HepG2 (cell line): ENCODE measurements around the gene RDH11. TPM values are rescaled to one million over a fixed set of nuclear protein-coding genes. Genes with fewer than 3 reads are reported as not detected.

Source experiments
- ATAC-seq: fragments of 200-7000 bp; cut with Tn5 transposase; 3 replicates; pipeline ENCODE4 v1.9.1; 2020; ENCODE audit warnings: mild to moderate bottlenecking, moderate library complexity
- BruUV-seq: library from RNA; stranded (reverse); fragments of 400-500 nt; replicated peaks from 2 replicates; lab custom pipeline; 2021; lab: Mats Ljungman, UMichigan
- CTCF ChIA-PET: fragments of 300-600 bp; formaldehyde crosslinking; extraction: SDS; loops from one replicate; lab custom pipeline; 2021; ENCODE audit warnings: low total read pairs, inconsistent platforms, low intra/inter-chr PET ratio; lab: Yijun Ruan, JAX
- POLR2A ChIA-PET: fragments of 350-600 bp; sonication (Branson Sonifier 250); formaldehyde crosslinking; loops from one replicate; lab custom pipeline; 2020; ENCODE audit warnings: antibody characterized with exemption, inconsistent platforms; lab: Yijun Ruan, JAX
- DNase-seq: peaks from one replicate; pipeline ENCODE4 v3.0.0-alpha.2; 2015; ENCODE audit warnings: low spot score
- FAIRE-seq: peaks from 3 replicates; lab custom pipeline; 2011; peaks lifted over from hg19 to GRCh38; lab: Jason Lieb, UNC
- H2AFZ ChIP-seq: one replicate; pipeline ENCODE4 v1.6.1; 2011; ENCODE audit warnings: low read length, inconsistent platforms
- H3K27ac ChIP-seq: fragments of 300-600 bp; 3 replicates; pipeline ENCODE4 v1.8.0; 2011; ENCODE audit warnings: mixed run types, mild to moderate bottlenecking, mixed read lengths, low read length, inconsistent platforms; ENCODE audit not compliant: insufficient read depth; ENCODE audit errors: extremely low read length
- H3K27me3 ChIP-seq, 2 experiments: fragments of 200-600 bp in 1 of 2; 2 replicates in 1 of 2; 3 replicates in 1 of 2; pipeline versions ENCODE4 v1.6.0 to v1.8.0; 2011; ENCODE audit warnings: low read length in 2 of 2, mild to moderate bottlenecking in 2 of 2, moderate library complexity in 2 of 2, inconsistent platforms in 1 of 2; ENCODE audit not compliant: insufficient read depth in 2 of 2, control insufficient read depth in 1 of 2
- H3K36me3 ChIP-seq, 2 experiments: fragments of 200-600 bp in 1 of 2; replicated peaks in 1 of 2; 2 replicates in 1 of 2; 3 replicates in 1 of 2; pipeline versions ENCODE4 v1.5.1 to v1.8.0; 2011; ENCODE audit warnings: low read length in 2 of 2, inconsistent platforms in 1 of 2; ENCODE audit not compliant: insufficient read depth in 2 of 2, control insufficient read depth in 1 of 2
- H3K4me1 ChIP-seq: 2 replicates; pipeline ENCODE4 v1.5.1; 2012; ENCODE audit warnings: low read length, inconsistent platforms; ENCODE audit not compliant: insufficient read depth
- H3K4me2 ChIP-seq: 2 replicates; pipeline ENCODE4 v1.6.0; 2011; ENCODE audit warnings: low read depth, low read length, inconsistent platforms
- H3K4me3 ChIP-seq, 3 experiments: fragments of 200-600 bp in 1 of 3; sonication (generic), shearing (Covaris generic) in 1 of 3; replicated peaks in 1 of 3; 2 replicates each; pipeline ENCODE4 v1.5.1; 2011 to 2016; ENCODE audit warnings: low read length in 3 of 3, inconsistent platforms in 2 of 3, low read depth in 2 of 3, mild to moderate bottlenecking in 2 of 3, control low read depth in 1 of 3, mixed read lengths in 1 of 3; ENCODE audit not compliant: insufficient read depth in 1 of 3
- H3K79me2 ChIP-seq: one replicate; pipeline ENCODE4 v1.6.1; 2011; ENCODE audit warnings: low read length, inconsistent platforms; ENCODE audit not compliant: insufficient read depth
- H3K9ac ChIP-seq: 2 replicates; pipeline ENCODE4 v1.6.0; 2011; ENCODE audit warnings: mild to moderate bottlenecking, low read depth, low read length, inconsistent platforms; ENCODE audit not compliant: insufficient read depth
- H3K9me3 ChIP-seq: 2 replicates; pipeline ENCODE4 v1.5.1; 2012; ENCODE audit warnings: mild to moderate bottlenecking, low read length
- H4K20me1 ChIP-seq: 2 replicates; pipeline ENCODE4 v1.6.0; 2011; ENCODE audit warnings: inconsistent platforms, mild to moderate bottlenecking, low read length, moderate library complexity; ENCODE audit not compliant: insufficient read depth
- CEBPG ChIP-seq: IDR thresholded peaks from 2 replicates; pipeline ENCODE4 v1.6.1; 2016
- MTA1 ChIP-seq: sonication (generic); formaldehyde crosslinking; IDR thresholded peaks from 2 replicates; pipeline ENCODE4 v1.4.0; 2020; ENCODE audit warnings: missing genetic modification reagents, mild to moderate bottlenecking, borderline replicate concordance
- in situ Hi-C: cut with HindIII; loops from 2 replicates; pipeline ENCODE4 v1.10.0; 2017; ENCODE audit warnings: low pct_unique_long_range_greater_than_20kb; ENCODE audit not compliant: extremely low pct_ligation_motif_present
- intact Hi-C: fragments of 100-400 bp; cut with micrococcal nuclease; formaldehyde crosslinking; loops from one replicate; pipeline ENCODE4 v1.10.0; 2022; ENCODE audit not compliant: unreplicated experiment
- polyA plus RNA-seq, 8 experiments: library from polyadenylated mRNA; depleted of rRNA in 3 of 8; stranded (reverse) in 7 of 8; unstranded in 1 of 8; fragments of >200 nt; fragmentation: Illumina TruSeq in 4 of 8; extraction: Trizol in 4 of 8; gene quantifications; 2 replicates each; pipeline versions ENCODE4 v1.2.1 to v1.2.3, GENCODE V29; 2011 to 2016; ENCODE audit warnings: low read depth in 4 of 8, missing spikeins in 1 of 8, mixed read lengths in 1 of 8; ENCODE audit not compliant: insufficient read depth in 1 of 8
- total RNA-seq, 5 experiments: library from RNA; depleted of rRNA; stranded (reverse); fragments of >200 nt; fragmentation: Illumina TruSeq; extraction: Trizol; gene quantifications; 2 replicates each; pipeline ENCODE4 v1.2.3, GENCODE V29; 2016; ENCODE audit warnings: low read depth in 1 of 5
- TF ChIP-seq, protein P1 (sequence below): sonication (generic); formaldehyde crosslinking; IDR thresholded peaks from 2 replicates; pipeline ENCODE4 v1.4.0; 2020; ENCODE audit warnings: low read depth, mild to moderate bottlenecking, missing genetic modification reagents
- TF ChIP-seq, protein P2 (sequence below): sonication (generic); formaldehyde crosslinking; IDR thresholded peaks from 2 replicates; pipeline ENCODE4 v1.4.0; 2020; ENCODE audit warnings: missing genetic modification reagents, borderline replicate concordance
- TF ChIP-seq, protein P3 (sequence below): sonication (generic); formaldehyde crosslinking; IDR thresholded peaks from 2 replicates; pipeline ENCODE4 v1.4.0; 2020; ENCODE audit warnings: missing genetic modification reagents
- TF ChIP-seq, protein P4 (sequence below): sonication (generic); formaldehyde crosslinking; IDR thresholded peaks from 2 replicates; pipeline ENCODE4 v1.4.0; 2020; ENCODE audit warnings: missing genetic modification reagents

Gene RDH11
- total and polyA plus RNA-seq, 2 of the 13 experiments (the other 11 are each of a cell fraction or from before 2014, with no cell fraction given), result 106 to 131 TPM

DNA sequence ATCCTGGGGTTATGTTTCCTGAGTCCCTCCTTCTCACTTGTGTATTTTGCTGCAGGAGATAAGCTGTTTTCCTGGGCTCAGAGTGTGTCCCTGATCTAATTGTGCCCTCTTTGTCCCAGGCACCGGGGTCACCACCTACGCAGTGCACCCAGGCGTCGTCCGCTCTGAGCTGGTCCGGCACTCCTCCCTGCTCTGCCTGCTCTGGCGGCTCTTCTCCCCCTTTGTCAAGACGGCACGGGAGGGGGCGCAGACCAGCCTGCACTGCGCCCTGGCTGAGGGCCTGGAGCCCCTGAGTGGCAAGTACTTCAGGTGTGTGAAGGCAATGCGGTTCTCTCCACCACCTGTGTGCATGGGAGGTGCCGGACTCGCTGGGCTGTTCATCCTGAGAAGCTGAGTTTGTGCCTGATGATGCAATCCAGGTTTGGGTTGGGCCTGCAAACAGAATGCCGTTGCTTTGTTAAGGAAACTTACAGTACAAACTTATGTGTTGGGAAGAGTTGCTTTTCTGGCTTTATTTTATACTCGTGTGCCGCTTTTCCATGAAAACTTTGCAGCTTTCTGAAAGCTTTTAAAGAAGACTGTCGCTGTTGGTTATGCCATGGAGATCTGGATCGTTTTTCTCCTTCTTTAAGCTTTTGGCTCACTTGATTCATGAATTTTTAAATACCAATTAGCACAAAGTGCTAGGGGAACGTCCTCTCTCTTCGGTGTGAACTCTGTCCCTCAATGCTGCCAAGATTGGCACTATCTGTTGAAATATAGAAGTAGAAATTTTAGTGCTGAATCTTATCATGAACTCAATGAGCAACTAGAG lies 33.7 kb upstream of the RDH11 start (continued):
- TF ChIP-seq, protein P1, sequence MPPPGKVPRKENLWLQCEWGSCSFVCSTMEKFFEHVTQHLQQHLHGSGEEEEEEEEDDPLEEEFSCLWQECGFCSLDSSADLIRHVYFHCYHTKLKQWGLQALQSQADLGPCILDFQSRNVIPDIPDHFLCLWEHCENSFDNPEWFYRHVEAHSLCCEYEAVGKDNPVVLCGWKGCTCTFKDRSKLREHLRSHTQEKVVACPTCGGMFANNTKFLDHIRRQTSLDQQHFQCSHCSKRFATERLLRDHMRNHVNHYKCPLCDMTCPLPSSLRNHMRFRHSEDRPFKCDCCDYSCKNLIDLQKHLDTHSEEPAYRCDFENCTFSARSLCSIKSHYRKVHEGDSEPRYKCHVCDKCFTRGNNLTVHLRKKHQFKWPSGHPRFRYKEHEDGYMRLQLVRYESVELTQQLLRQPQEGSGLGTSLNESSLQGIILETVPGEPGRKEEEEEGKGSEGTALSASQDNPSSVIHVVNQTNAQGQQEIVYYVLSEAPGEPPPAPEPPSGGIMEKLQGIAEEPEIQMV (CRISPR knock-in tag), result peak; percentile 77; the same call in 1 of the 2 replicates
- TF ChIP-seq, protein P2, sequence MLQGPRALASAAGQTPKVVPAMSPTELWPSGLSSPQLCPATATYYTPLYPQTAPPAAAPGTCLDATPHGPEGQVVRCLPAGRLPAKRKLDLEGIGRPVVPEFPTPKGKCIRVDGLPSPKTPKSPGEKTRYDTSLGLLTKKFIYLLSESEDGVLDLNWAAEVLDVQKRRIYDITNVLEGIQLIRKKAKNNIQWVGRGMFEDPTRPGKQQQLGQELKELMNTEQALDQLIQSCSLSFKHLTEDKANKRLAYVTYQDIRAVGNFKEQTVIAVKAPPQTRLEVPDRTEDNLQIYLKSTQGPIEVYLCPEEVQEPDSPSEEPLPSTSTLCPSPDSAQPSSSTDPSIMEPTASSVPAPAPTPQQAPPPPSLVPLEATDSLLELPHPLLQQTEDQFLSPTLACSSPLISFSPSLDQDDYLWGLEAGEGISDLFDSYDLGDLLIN (CRISPR knock-in tag), result no peak
- peak; percentile 91; the same call in 1 of the 2 replicates for TF ChIP-seq MTA1 (CRISPR knock-in tag)
- TF ChIP-seq CEBPG, result peak; percentile 98
- TF ChIP-seq, all 625 proteins: peak for 198

DNA sequence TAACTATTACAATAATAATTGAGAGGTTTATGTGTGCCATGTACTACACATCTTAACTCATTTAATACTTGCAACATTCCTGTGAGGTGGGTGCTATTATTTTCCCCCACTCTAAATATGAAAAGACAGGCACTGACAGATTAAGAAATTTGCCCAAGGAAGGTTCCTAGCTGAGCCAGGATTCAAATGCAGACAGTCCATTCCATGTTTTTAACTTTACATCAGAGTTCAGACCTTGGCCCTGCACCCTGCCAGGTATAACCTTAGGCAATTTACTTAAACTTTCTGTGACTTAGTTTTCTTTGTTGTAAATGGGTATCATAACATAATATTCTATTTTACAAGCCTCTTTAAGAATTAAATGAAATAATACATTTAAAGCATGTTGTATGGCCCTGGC lies 32.7 kb upstream of the RDH11 start:
- TF ChIP-seq, protein P3, sequence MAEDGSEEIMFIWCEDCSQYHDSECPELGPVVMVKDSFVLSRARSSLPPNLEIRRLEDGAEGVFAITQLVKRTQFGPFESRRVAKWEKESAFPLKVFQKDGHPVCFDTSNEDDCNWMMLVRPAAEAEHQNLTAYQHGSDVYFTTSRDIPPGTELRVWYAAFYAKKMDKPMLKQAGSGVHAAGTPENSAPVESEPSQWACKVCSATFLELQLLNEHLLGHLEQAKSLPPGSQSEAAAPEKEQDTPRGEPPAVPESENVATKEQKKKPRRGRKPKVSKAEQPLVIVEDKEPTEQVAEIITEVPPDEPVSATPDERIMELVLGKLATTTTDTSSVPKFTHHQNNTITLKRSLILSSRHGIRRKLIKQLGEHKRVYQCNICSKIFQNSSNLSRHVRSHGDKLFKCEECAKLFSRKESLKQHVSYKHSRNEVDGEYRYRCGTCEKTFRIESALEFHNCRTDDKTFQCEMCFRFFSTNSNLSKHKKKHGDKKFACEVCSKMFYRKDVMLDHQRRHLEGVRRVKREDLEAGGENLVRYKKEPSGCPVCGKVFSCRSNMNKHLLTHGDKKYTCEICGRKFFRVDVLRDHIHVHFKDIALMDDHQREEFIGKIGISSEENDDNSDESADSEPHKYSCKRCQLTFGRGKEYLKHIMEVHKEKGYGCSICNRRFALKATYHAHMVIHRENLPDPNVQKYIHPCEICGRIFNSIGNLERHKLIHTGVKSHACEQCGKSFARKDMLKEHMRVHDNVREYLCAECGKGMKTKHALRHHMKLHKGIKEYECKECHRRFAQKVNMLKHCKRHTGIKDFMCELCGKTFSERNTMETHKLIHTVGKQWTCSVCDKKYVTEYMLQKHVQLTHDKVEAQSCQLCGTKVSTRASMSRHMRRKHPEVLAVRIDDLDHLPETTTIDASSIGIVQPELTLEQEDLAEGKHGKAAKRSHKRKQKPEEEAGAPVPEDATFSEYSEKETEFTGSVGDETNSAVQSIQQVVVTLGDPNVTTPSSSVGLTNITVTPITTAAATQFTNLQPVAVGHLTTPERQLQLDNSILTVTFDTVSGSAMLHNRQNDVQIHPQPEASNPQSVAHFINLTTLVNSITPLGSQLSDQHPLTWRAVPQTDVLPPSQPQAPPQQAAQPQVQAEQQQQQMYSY (CRISPR knock-in tag), result peak; percentile 92
- TF ChIP-seq, protein P4, sequence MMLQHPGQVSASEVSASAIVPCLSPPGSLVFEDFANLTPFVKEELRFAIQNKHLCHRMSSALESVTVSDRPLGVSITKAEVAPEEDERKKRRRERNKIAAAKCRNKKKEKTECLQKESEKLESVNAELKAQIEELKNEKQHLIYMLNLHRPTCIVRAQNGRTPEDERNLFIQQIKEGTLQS (CRISPR knock-in tag), result no peak
- TF ChIP-seq, all 625 proteins: peak for 1
- no peak overlapping the region for H2AFZ ChIP-seq
- in situ Hi-C loops (no loop called here), intact Hi-C loops (no loop called here)
- H3K27ac ChIP-seq, result no peak overlapping the region
- H3K4me3 ChIP-seq, result no peak overlapping the region
- ChIA-PET CTCF (no interaction called here), POLR2A (interaction anchor here (0.6 to 3.2 kb wide), 10 partner anchors 9 to 128 kb away, joined by 3 to 20 read pairs (median 4); partner anchors contain the start of genes PIGH, RDH11 and ZFYVE26)
- H3K27me3 ChIP-seq, result no peaks in the 10 kb centered on the region
- no peaks in the 10 kb centered on the region for H3K79me2 ChIP-seq
- H3K9me3 ChIP-seq, result no peaks in the 10 kb centered on the region
- H3K4me1 ChIP-seq, result peaks cover 30% of the 10 kb centered on the region
- no TSS peak for BruUV-seq
- H3K36me3 ChIP-seq, result no peaks in the 10 kb centered on the region
- H3K4me2 ChIP-seq, result peak overlapping the region; percentile 86
- DNase-seq, result no peak
- no peak overlapping the region for H3K9ac ChIP-seq
- no peak for ATAC-seq
- FAIRE-seq, result no peak
- H4K20me1 ChIP-seq, result no peaks in the 10 kb centered on the region
